ENCODE data around the gene OR6K3.

Gene OR6K3

GRCh38 chr1:158735848-158736247, 15.3 kb upstream of the OR6K3 start:
- Histone ChIP-seq H3K27ac (ENCODE audit: low read depth, low read length) (no peak overlapping the region), H3K79me2 (ENCODE audit: control insufficient read depth, low read length) (no peaks in the 10 kb centered on the region), H3F3A (ENCODE audit: control insufficient read depth, insufficient read depth) (no peaks in the 10 kb centered on the region), H4K20me1 (ENCODE audit: control insufficient read depth, insufficient read depth, low read depth, low read length) (no peaks in the 10 kb centered on the region), H3K27me3 (ENCODE audit: control insufficient read depth, low read length) (no peaks in the 10 kb centered on the region), H3K36me3 (ENCODE audit: control insufficient read depth, low read length) (no peaks in the 10 kb centered on the region), H3K4me1 (ENCODE audit: control insufficient read depth, low read length) (no peaks in the 10 kb centered on the region), H3K4me2 (ENCODE audit: low read length) (no peak overlapping the region), H3K9me3 (ENCODE audit: control insufficient read depth, insufficient read depth, low read length) (no peaks in the 10 kb centered on the region), H3K4me3 (ENCODE audit: low read length) (no peak overlapping the region), H3K9me2 (replicated peaks; ENCODE audit: control insufficient read depth, low read length) (no peaks in the 10 kb centered on the region)
- TF ChIP-seq CTCF (IDR thresholded peaks at IDR 0.05; ENCODE audit: low read depth, low read length, poor library complexity, severe bottlenecking) (no peak), EZH2phosphoT487 (IDR thresholded peaks at IDR 0.05; ENCODE audit: borderline replicate concordance, low read length) (no peak)

GRCh38 chr1:158732524-158732923, 12.0 kb upstream of the OR6K3 start:
- Histone ChIP-seq H3K9me3 (ENCODE audit: control insufficient read depth, insufficient read depth, low read length) (no peaks in the 10 kb centered on the region), H3K9me2 (replicated peaks; ENCODE audit: control insufficient read depth, low read length) (no peaks in the 10 kb centered on the region), H3K36me3 (ENCODE audit: control insufficient read depth, low read length) (no peaks in the 10 kb centered on the region), H3K79me2 (ENCODE audit: control insufficient read depth, low read length) (no peaks in the 10 kb centered on the region), H3K4me1 (ENCODE audit: control insufficient read depth, low read length) (no peaks in the 10 kb centered on the region), H3K27me3 (ENCODE audit: control insufficient read depth, low read length) (no peaks in the 10 kb centered on the region), H3F3A (ENCODE audit: control insufficient read depth, insufficient read depth) (no peaks in the 10 kb centered on the region), H4K20me1 (ENCODE audit: control insufficient read depth, insufficient read depth, low read depth, low read length) (no peaks in the 10 kb centered on the region), H3K27ac (ENCODE audit: low read depth, low read length) (no peak overlapping the region), H3K4me3 (ENCODE audit: low read length) (no peak overlapping the region), H3K4me2 (ENCODE audit: low read length) (no peak overlapping the region)
- TF ChIP-seq EZH2phosphoT487 (IDR thresholded peaks at IDR 0.05; ENCODE audit: borderline replicate concordance, low read length) (no peak), CTCF (IDR thresholded peaks at IDR 0.05; ENCODE audit: low read depth, low read length, poor library complexity, severe bottlenecking) (no peak)

GRCh38 chr1:158731707-158732106, 11.2 kb upstream of the OR6K3 start:
- Histone ChIP-seq H3K9me2 (replicated peaks; ENCODE audit: control insufficient read depth, low read length) (no peaks in the 10 kb centered on the region), H3F3A (ENCODE audit: control insufficient read depth, insufficient read depth) (no peaks in the 10 kb centered on the region), H3K9me3 (ENCODE audit: control insufficient read depth, insufficient read depth, low read length) (no peaks in the 10 kb centered on the region), H4K20me1 (ENCODE audit: control insufficient read depth, insufficient read depth, low read depth, low read length) (no peaks in the 10 kb centered on the region), H3K4me3 (ENCODE audit: low read length) (no peak overlapping the region), H3K27ac (ENCODE audit: low read depth, low read length) (no peak overlapping the region), H3K4me1 (ENCODE audit: control insufficient read depth, low read length) (no peaks in the 10 kb centered on the region), H3K27me3 (ENCODE audit: control insufficient read depth, low read length) (no peaks in the 10 kb centered on the region), H3K4me2 (ENCODE audit: low read length) (no peak overlapping the region), H3K79me2 (ENCODE audit: control insufficient read depth, low read length) (no peaks in the 10 kb centered on the region), H3K36me3 (ENCODE audit: control insufficient read depth, low read length) (no peaks in the 10 kb centered on the region)
- TF ChIP-seq CTCF (IDR thresholded peaks at IDR 0.05; ENCODE audit: low read depth, low read length, poor library complexity, severe bottlenecking) (no peak), EZH2phosphoT487 (IDR thresholded peaks at IDR 0.05; ENCODE audit: borderline replicate concordance, low read length) (no peak)

GRCh38 chr1:158730453-158730852, 9.9 kb upstream of the OR6K3 start:
- Histone ChIP-seq H3K79me2 (ENCODE audit: control insufficient read depth, low read length) (no peaks in the 10 kb centered on the region), H3K9me2 (replicated peaks; ENCODE audit: control insufficient read depth, low read length) (no peaks in the 10 kb centered on the region), H3K27ac (ENCODE audit: low read depth, low read length) (no peak overlapping the region), H3K9me3 (ENCODE audit: control insufficient read depth, insufficient read depth, low read length) (no peaks in the 10 kb centered on the region), H3K4me3 (ENCODE audit: low read length) (no peak overlapping the region), H3K4me2 (ENCODE audit: low read length) (no peak overlapping the region), H3K27me3 (ENCODE audit: control insufficient read depth, low read length) (no peaks in the 10 kb centered on the region), H4K20me1 (ENCODE audit: control insufficient read depth, insufficient read depth, low read depth, low read length) (no peaks in the 10 kb centered on the region), H3F3A (ENCODE audit: control insufficient read depth, insufficient read depth) (no peaks in the 10 kb centered on the region), H3K36me3 (ENCODE audit: control insufficient read depth, low read length) (no peaks in the 10 kb centered on the region), H3K4me1 (ENCODE audit: control insufficient read depth, low read length) (no peaks in the 10 kb centered on the region)
- TF ChIP-seq CTCF (IDR thresholded peaks at IDR 0.05; ENCODE audit: low read depth, low read length, poor library complexity, severe bottlenecking) (no peak), EZH2phosphoT487 (IDR thresholded peaks at IDR 0.05; ENCODE audit: borderline replicate concordance, low read length) (no peak)
